MM.1S (cell line): Measurements from ENCODE around the gene SELENON.

Source experiments
- DNase-seq: peaks from one replicate; pipeline ENCODE4 v3.0.0-alpha.2; 2015
- H2AFZ ChIP-seq: fragments of 300-600 bp; sonication (generic); 2 replicates; pipeline ENCODE4 v1.6.0; 2016; ENCODE audit warnings: antibody characterized with exemption, low read length
- H3F3A ChIP-seq: fragments of 300-600 bp; sonication (generic); 2 replicates; pipeline ENCODE4 v1.6.1; 2016; ENCODE audit warnings: mild to moderate bottlenecking, antibody characterized with exemption, low read length, moderate library complexity, mixed read lengths; ENCODE audit not compliant: insufficient read depth
- H3K27ac ChIP-seq: fragments of 300-600 bp; sonication (generic); 2 replicates; pipeline ENCODE4 v1.5.1; 2016; ENCODE audit warnings: mild to moderate bottlenecking, low read length
- H3K27me3 ChIP-seq: fragments of 300-600 bp; sonication (generic); replicated peaks from 2 replicates; pipeline ENCODE4 v1.6.0; 2016; ENCODE audit warnings: low read length; ENCODE audit not compliant: insufficient read depth
- H3K36me3 ChIP-seq: fragments of 300-600 bp; sonication (generic); replicated peaks from 2 replicates; pipeline ENCODE4 v1.6.1; 2016; ENCODE audit warnings: mild to moderate bottlenecking, low read length, mixed read lengths; ENCODE audit not compliant: insufficient read depth
- H3K4me1 ChIP-seq: fragments of 300-600 bp; sonication (generic); 2 replicates; pipeline ENCODE4 v1.6.1; 2016; ENCODE audit warnings: low read length, mixed read lengths
- H3K4me2 ChIP-seq: fragments of 300-600 bp; sonication (generic); 2 replicates; pipeline ENCODE4 v1.6.0; 2016; ENCODE audit warnings: low read depth, low read length
- H3K4me3 ChIP-seq: fragments of 300-600 bp; sonication (generic); 2 replicates; pipeline ENCODE4 v1.5.1; 2016; ENCODE audit warnings: low read length, mixed read lengths
- H3K79me2 ChIP-seq: fragments of 300-600 bp; sonication (generic); 2 replicates; pipeline ENCODE4 v1.6.1; 2016; ENCODE audit warnings: mixed run types, low read length, mixed read lengths
- H3K9ac ChIP-seq: fragments of 300-600 bp; sonication (generic); 2 replicates; pipeline ENCODE4 v1.6.1; 2016; ENCODE audit warnings: low read length, mixed read lengths
- H3K9me2 ChIP-seq: fragments of 300-600 bp; sonication (generic); replicated peaks from 2 replicates; pipeline ENCODE4 v1.6.1; 2016; ENCODE audit warnings: mild to moderate bottlenecking, low read length, mixed read lengths; ENCODE audit not compliant: insufficient read depth
- H3K9me3 ChIP-seq: fragments of 300-600 bp; sonication (generic); replicated peaks from 2 replicates; pipeline ENCODE4 v1.6.1; 2016; ENCODE audit warnings: mild to moderate bottlenecking, low read length, mixed read lengths; ENCODE audit not compliant: insufficient read depth
- H4K20me1 ChIP-seq: fragments of 300-600 bp; sonication (generic); 2 replicates; pipeline ENCODE4 v1.6.1; 2016; ENCODE audit warnings: mild to moderate bottlenecking, low read length, moderate library complexity, mixed read lengths; ENCODE audit not compliant: insufficient read depth
- CTCF ChIP-seq: fragments of 300-600 bp; sonication (generic); IDR thresholded peaks from 2 replicates; pipeline ENCODE4 v1.5.1; 2016; ENCODE audit warnings: antibody characterized with exemption, low read length, mixed read lengths
- EZH2 ChIP-seq: fragments of 300-600 bp; sonication (generic); optimal IDR thresholded peaks from 2 replicates; pipeline ENCODE3; 2017; ENCODE audit warnings: low read depth, mild to moderate bottlenecking, antibody characterized with exemption, low read length, mixed read lengths
- EZH2phosphoT487 ChIP-seq: fragments of 300-600 bp; sonication (generic); IDR thresholded peaks from 2 replicates; pipeline ENCODE4 v1.6.1; 2018; ENCODE audit warnings: antibody characterized with exemption, low read length

The SELENON gene

GRCh38 chr1:25858494-25858893 is 58.5 kb downstream of the SELENON start:
- Histone ChIP-seq H3K27me3 (no peaks in the 10 kb centered on the region), H3K4me2 (peak overlapping the region; percentile 95), H3K9ac (peak overlapping the region; percentile 64; the same call in 1 of the 2 replicates), H3K4me3 (peak overlapping the region; percentile 82), H3K9me3 (no peaks in the 10 kb centered on the region), H3F3A (no peaks in the 10 kb centered on the region; the same call in 1 of the 2 replicates), H3K79me2 (peaks cover 22% of the 10 kb centered on the region), H3K36me3 (no peaks in the 10 kb centered on the region), H4K20me1 (no peaks in the 10 kb centered on the region), H3K27ac (no peak overlapping the region), H3K4me1 (peaks cover 6% of the 10 kb centered on the region), H2AFZ (peak overlapping the region; percentile 95), H3K9me2 (no peaks in the 10 kb centered on the region)
- DNase-seq = no peak
- TF ChIP-seq EZH2phosphoT487 = no peak
- no peak for TF ChIP-seq EZH2
- TF ChIP-seq CTCF = no peak

- Histone ChIP-seq H3K36me3 (no peaks in the 10 kb centered on the region), H3K27ac (no peak within 1 kb of the TSS), H3K27me3 (no peaks in the 10 kb centered on the region), H3K9me3 (no peaks in the 10 kb centered on the region), H3F3A (no peaks in the 10 kb centered on the region; the same call in 1 of the 2 replicates), H4K20me1 (no peaks in the 10 kb centered on the region), H3K4me3 (peak within 1 kb of the TSS; percentile 82), H3K4me2 (peak within 1 kb of the TSS; percentile 95), H3K4me1 (peaks cover 6% of the 10 kb centered on the region), H2AFZ (peak within 1 kb of the TSS; percentile 95), H3K79me2 (peaks cover 18% of the 10 kb centered on the region), H3K9me2 (no peaks in the 10 kb centered on the region), H3K9ac (peak within 1 kb of the TSS; percentile 64; the same call in 1 of the 2 replicates)
- peak; percentile 86 for DNase-seq
- no peak for TF ChIP-seq EZH2
- no peak for TF ChIP-seq EZH2phosphoT487
- no peak for TF ChIP-seq CTCF
Measured at GRCh38 chr1:25858906-25859789, 59.2 kb downstream of the SELENON start, which contains the start of gene AUNIP. AUNIP (minus strand) TSS chr1:25859457; CDS start chr1:25859357, 100 bp downstream.

- no peaks in the 10 kb centered on the region; the same call in 1 of the 2 replicates for H3F3A ChIP-seq
- H3K79me2 ChIP-seq = peaks cover 8% of the 10 kb centered on the region
- no peaks in the 10 kb centered on the region for H4K20me1 ChIP-seq
- no peak overlapping the region for H2AFZ ChIP-seq
- no peaks in the 10 kb centered on the region for H3K27me3 ChIP-seq
- H3K9ac ChIP-seq = no peak overlapping the region
- H3K4me3 ChIP-seq = no peak overlapping the region
- H3K4me2 ChIP-seq = no peak overlapping the region
- H3K36me3 ChIP-seq = no peaks in the 10 kb centered on the region
- no peaks in the 10 kb centered on the region for H3K9me3 ChIP-seq
- TF ChIP-seq EZH2 (no peak), EZH2phosphoT487 (no peak), CTCF (no peak)
- no peaks in the 10 kb centered on the region for H3K9me2 ChIP-seq
- H3K27ac ChIP-seq = no peak overlapping the region
- DNase-seq = no peak
- H3K4me1 ChIP-seq = peaks cover 6% of the 10 kb centered on the region
Measured at GRCh38 chr1:25861316-25862286, 61.6 kb downstream of the SELENON start.
